NB4 (cell line): ENCODE data around the gene M6PR.

Experiments
- DNase-seq: peaks from one replicate; pipeline ENCODE4 v3.0.0; 2010; ENCODE audit warnings: low read depth
- H3K4me3 ChIP-seq: one replicate; pipeline ENCODE4 v1.5.1; 2011; ENCODE audit warnings: mild to moderate bottlenecking, low read depth, low read length, moderate library complexity
- CTCF ChIP-seq: IDR thresholded peaks from one replicate; pipeline ENCODE4 v1.5.1; 2012; ENCODE audit warnings: low read depth, low read length
- MYC ChIP-seq: IDR thresholded peaks from 2 replicates; pipeline ENCODE4 v1.6.1; 2011; ENCODE audit warnings: low read depth, low read length
- POLR2A ChIP-seq: IDR thresholded peaks from 2 replicates; pipeline ENCODE4 v1.6.1; 2011; ENCODE audit warnings: mild to moderate bottlenecking; ENCODE audit not compliant: insufficient read length; ENCODE audit errors: extremely low read depth
- TF ChIP-seq, protein P1 (sequence below): IDR thresholded peaks from 2 replicates; pipeline ENCODE4 v1.6.1; 2011; ENCODE audit warnings: low read depth, low read length

M6PR gene

DNA sequence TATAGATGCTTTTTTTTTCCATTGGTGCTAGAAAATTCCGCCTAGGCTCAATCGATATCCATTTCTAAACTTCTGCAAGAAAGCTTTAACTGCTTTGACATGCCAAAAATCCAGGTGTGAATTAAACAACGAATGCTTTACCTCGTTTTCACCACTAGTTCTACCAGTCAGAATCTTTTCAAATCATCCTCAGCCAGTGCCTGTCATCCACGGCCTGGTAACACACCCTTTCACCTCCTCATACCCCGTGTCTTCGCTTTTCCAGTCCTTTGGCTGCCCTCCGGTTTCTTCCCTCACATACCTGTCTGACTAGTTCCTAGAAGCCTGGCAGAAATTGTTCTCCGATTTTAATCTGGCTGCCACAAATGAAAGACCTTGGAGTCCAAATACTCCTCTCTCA, 36.5 kb downstream of the M6PR start:
- no peak overlapping the region for H3K4me3 ChIP-seq
- peak; percentile 4 for DNase-seq
- TF ChIP-seq POLR2A: no peak
- TF ChIP-seq MYC: no peak
- TF ChIP-seq, protein P1, sequence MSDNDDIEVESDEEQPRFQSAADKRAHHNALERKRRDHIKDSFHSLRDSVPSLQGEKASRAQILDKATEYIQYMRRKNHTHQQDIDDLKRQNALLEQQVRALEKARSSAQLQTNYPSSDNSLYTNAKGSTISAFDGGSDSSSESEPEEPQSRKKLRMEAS: no peak
- no peak for TF ChIP-seq CTCF

DNA sequence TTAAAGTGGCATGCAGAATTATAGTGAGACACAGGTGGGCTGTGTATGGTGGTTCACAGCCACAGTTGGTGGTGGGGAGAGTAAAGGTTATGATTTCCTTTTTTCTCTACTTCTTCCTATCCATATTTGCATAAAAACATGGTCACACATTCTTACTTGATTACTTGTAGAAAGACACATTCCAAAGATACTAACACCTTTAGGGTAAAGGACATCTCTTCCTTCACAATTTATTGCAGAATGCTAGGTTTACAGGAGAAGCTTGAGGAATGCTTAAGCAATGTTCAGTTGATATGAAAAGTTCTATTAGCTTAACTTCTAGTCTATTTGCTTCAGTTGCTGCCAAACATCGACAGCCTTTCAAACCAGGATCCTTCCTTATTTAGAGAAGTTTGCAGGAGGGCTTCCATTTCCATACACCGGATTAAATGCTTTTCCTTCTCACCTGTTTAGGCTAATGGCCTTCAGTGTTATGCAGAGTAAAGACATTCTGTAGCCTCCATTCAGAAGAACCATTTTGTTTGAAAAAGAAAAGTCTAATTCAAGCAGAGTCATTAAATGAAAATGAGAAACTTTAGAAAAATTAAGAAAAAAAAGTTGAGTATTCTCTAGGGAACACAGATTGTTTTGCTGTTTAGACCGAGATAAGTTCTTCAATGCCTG, 37.7 kb downstream of the M6PR start:
- TF ChIP-seq, protein P1: no peak
- no peak for TF ChIP-seq POLR2A
- TF ChIP-seq MYC: no peak
- TF ChIP-seq CTCF: no peak
- H3K4me3 ChIP-seq: no peak overlapping the region
- no peak for DNase-seq

DNA sequence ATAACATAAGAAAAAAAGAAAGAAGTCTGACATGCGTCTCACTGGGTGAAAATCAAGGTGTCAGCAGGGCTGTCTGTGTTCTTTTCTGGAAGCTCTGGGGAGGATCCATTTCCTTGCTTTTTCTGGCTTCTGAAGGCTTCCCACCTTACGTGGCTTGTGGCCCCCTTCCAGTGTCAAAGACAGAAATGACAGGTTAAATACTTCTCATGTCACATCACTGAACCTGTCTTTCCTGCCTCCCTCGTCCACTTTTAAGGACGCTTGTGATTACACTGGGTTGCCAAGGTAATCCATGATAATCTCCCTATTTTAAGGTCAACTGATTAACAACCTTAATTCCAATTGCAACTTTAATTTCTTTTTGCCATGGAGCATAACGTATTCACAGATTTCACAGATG, 39.7 kb downstream of the M6PR start:
- no peak overlapping the region for H3K4me3 ChIP-seq
- DNase-seq: no peak
- TF ChIP-seq MYC (no peak), CTCF (no peak), POLR2A (no peak)
- TF ChIP-seq, protein P1: no peak

- no peak for DNase-seq
- no peak overlapping the region for H3K4me3 ChIP-seq
- TF ChIP-seq POLR2A (no peak), CTCF (no peak), MYC (no peak)
- TF ChIP-seq, protein P1: no peak
Observed at GRCh38 chr12:8907513-8907912, 41.9 kb downstream of the M6PR start.

DNA sequence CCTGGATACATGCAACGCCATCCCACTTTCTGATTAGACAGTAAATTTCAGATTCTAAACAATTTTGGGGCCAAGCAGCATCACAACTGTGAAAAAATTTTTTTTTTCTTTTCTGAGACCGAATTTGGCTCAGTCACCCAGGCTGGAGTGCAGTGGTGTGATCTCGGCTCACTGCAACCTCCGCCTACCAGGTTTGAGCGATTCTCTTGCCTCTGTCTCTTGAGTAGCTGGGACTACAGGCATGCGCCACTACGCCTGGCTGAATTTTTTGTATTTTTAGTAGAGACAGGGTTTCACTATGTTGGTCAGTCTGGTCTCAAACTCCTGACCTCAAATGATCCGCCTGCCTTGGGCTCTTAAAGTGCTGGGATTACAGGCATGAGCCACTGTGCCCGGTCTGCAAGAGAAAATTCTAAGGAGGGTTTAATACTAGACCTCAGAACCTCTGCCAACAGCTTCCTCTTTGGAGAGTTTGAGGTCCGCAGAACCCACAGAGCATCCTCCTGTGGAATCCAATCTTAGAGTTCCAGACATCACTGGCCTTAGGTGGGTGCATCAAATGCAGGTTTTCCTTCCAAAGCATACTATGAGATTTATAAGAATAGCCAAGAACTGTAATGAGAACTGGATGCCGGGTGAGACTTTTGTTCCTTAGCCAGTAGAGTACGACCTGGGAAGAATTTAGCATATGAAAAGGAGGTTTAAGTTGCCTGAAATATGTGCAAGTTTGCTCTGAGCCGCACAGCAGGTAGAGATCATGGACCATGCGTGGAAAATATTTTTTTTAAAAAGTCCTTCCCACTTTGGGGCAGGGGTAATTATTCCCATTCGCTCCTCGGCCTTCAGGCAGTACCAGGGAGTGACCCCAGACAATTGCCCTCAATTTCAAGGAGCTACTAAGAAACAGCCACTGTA, 42.9 kb downstream of the M6PR start:
- no peak overlapping the region for H3K4me3 ChIP-seq
- no peak for DNase-seq
- TF ChIP-seq, protein P1: no peak
- TF ChIP-seq POLR2A: no peak
- TF ChIP-seq CTCF: no peak
- no peak for TF ChIP-seq MYC
